8988T (cell line): ENCODE data around the gene CTIF.

Source experiments
- DNase-seq: peaks from one replicate; pipeline ENCODE4 v3.0.0; 2011

CTIF gene

GRCh38 chr18:48577478-48578190, 38.8 kb downstream of the CTIF start:
- no peak for DNase-seq

- no peak for DNase-seq
These were observed 39.5 kb downstream of the CTIF start for GRCh38 chr18:48578289-48578688.

GRCh38 chr18:48580066-48580465, 41.2 kb downstream of the CTIF start:
- DNase-seq, result no peak

GRCh38 chr18:48580782-48581181, 42.0 kb downstream of the CTIF start:
- DNase-seq, result no peak

- no peak for DNase-seq
These were observed 42.4 kb downstream of the CTIF start for GRCh38 chr18:48581206-48581605.

- DNase-seq, result no peak
These were observed 43.1 kb downstream of the CTIF start for GRCh38 chr18:48581941-48582340.

GRCh38 chr18:48582946-48583345, 44.1 kb downstream of the CTIF start:
- no peak for DNase-seq

- no peak for DNase-seq
These were observed 44.7 kb downstream of the CTIF start for GRCh38 chr18:48583573-48583972.

GRCh38 chr18:48589797-48590519, 51.1 kb downstream of the CTIF start:
- DNase-seq, result no peak

GRCh38 chr18:48590678-48591077, 51.8 kb downstream of the CTIF start:
- DNase-seq, result no peak

GRCh38 chr18:48592540-48593171, 53.8 kb downstream of the CTIF start:
- DNase-seq, result no peak

- no peak for DNase-seq
These were observed 55.8 kb downstream of the CTIF start for GRCh38 chr18:48594471-48595094.

- DNase-seq, result no peak
These were observed 56.9 kb downstream of the CTIF start for GRCh38 chr18:48595703-48596218.

- no peak for DNase-seq
These were observed 58.3 kb downstream of the CTIF start for GRCh38 chr18:48597110-48597509.

GRCh38 chr18:48597671-48598070, 58.8 kb downstream of the CTIF start:
- DNase-seq, result no peak

- no peak for DNase-seq
These were observed 60.6 kb downstream of the CTIF start for GRCh38 chr18:48599391-48599790.

GRCh38 chr18:48600046-48600445, 61.2 kb downstream of the CTIF start:
- no peak for DNase-seq

- DNase-seq, result no peak
These were observed 61.7 kb downstream of the CTIF start for GRCh38 chr18:48600456-48601090.

- DNase-seq, result no peak
These were observed 62.5 kb downstream of the CTIF start for GRCh38 chr18:48601343-48601742.

GRCh38 chr18:48602759-48603390, 64.0 kb downstream of the CTIF start:
- no peak for DNase-seq

- peak; percentile 71 for DNase-seq
These were observed 66.6 kb downstream of the CTIF start for GRCh38 chr18:48605408-48605845.
